HFFc6 (cell line): ENCODE results near the gene SLC22A12. TPM values are rescaled to one million over a fixed set of nuclear protein-coding genes. Genes with fewer than 3 reads are reported as not detected.

Experiments
- DNase-seq: peaks from one replicate; pipeline ENCODE4 v3.0.0-alpha.2; 2018
- H3K27ac Mint-ChIP-seq: 2 replicates; pipeline ENCODE4 v1.8.0; 2020; ENCODE audit warnings: mild to moderate bottlenecking, mixed read lengths
- H3K27me3 Mint-ChIP-seq: 2 replicates; pipeline ENCODE4 v1.8.0; 2021; ENCODE audit warnings: mild to moderate bottlenecking, moderate library complexity, mixed read lengths; ENCODE audit not compliant: insufficient read depth
- H3K36me3 Mint-ChIP-seq: 2 replicates; pipeline ENCODE4 v1.8.0; 2021; ENCODE audit warnings: low read depth, mixed read lengths
- H3K4me1 Mint-ChIP-seq: 2 replicates; pipeline ENCODE4 v1.8.0; 2020; ENCODE audit warnings: low read depth, mixed read lengths
- H3K4me3 Mint-ChIP-seq: 2 replicates; pipeline ENCODE4 v1.8.0; 2020; ENCODE audit warnings: mild to moderate bottlenecking, moderate library complexity, mixed read lengths
- H3K9me3 Mint-ChIP-seq: 2 replicates; pipeline ENCODE4 v1.8.0; 2020; ENCODE audit warnings: mild to moderate bottlenecking, mixed read lengths
- CTCF ChIP-seq: fragments of 200-600 bp; sonication (generic); IDR thresholded peaks from 2 replicates; pipeline ENCODE4 v1.5.0; 2021; ENCODE audit warnings: antibody characterized with exemption, mild to moderate bottlenecking
- total RNA-seq, 6 experiments: library from RNA; stranded (reverse); fragmentation: NEBNext Ultra II Directional; extraction: Animal tissue kit (Norgen Biotek cat#: 25700); gene quantifications; 2 replicates in 1 of 6; 3 replicates in 5 of 6; pipeline ENCODE4 v1.2.3, GENCODE V29; 2021

The SLC22A12 gene
- total RNA-seq, 6 experiments from 2014 or later, result not detected

GRCh38 chr11:64597671-64598101 is 6.7 kb downstream of the SLC22A12 start:
- Mint-ChIP-seq H3K36me3 (no peaks in the 10 kb centered on the region), H3K9me3 (no peaks in the 10 kb centered on the region; the same call in 1 of the 2 replicates), H3K4me1 (no peaks in the 10 kb centered on the region), H3K27ac (no peak overlapping the region), H3K4me3 (no peak overlapping the region), H3K27me3 (peaks cover 15% of the 10 kb centered on the region)
- no peak for TF ChIP-seq CTCF
- DNase-seq, result no peak

GRCh38 chr11:64598106-64598796 is 7.2 kb downstream of the SLC22A12 start:
- H3K36me3 Mint-ChIP-seq, result no peaks in the 10 kb centered on the region
- H3K9me3 Mint-ChIP-seq, result no peaks in the 10 kb centered on the region; the same call in 1 of the 2 replicates
- no peak for DNase-seq
- H3K4me3 Mint-ChIP-seq, result no peak overlapping the region
- TF ChIP-seq CTCF, result no peak
- H3K27ac Mint-ChIP-seq, result no peak overlapping the region
- H3K27me3 Mint-ChIP-seq, result peaks cover 10% of the 10 kb centered on the region
- no peaks in the 10 kb centered on the region for H3K4me1 Mint-ChIP-seq

- no peak overlapping the region for H3K4me3 Mint-ChIP-seq
- no peak for DNase-seq
- H3K27me3 Mint-ChIP-seq, result peaks cover 14% of the 10 kb centered on the region
- no peak overlapping the region for H3K27ac Mint-ChIP-seq
- no peaks in the 10 kb centered on the region for H3K4me1 Mint-ChIP-seq
- no peaks in the 10 kb centered on the region; the same call in 1 of the 2 replicates for H3K9me3 Mint-ChIP-seq
- H3K36me3 Mint-ChIP-seq, result no peaks in the 10 kb centered on the region
- TF ChIP-seq CTCF, result no peak
These were observed 8.0 kb downstream of the SLC22A12 start for GRCh38 chr11:64598797-64599697.

GRCh38 chr11:64599698-64600211 is 8.7 kb downstream of the SLC22A12 start:
- Mint-ChIP-seq H3K27ac (no peak overlapping the region), H3K27me3 (peaks cover 20% of the 10 kb centered on the region)
- no peak for TF ChIP-seq CTCF

GRCh38 chr11:64600281-64600992 is 9.4 kb downstream of the SLC22A12 start:
- Mint-ChIP-seq H3K27ac (no peak overlapping the region), H3K27me3 (peaks cover 25% of the 10 kb centered on the region)

More at GRCh38 chr11:64599698-64600211, 8.7 kb downstream of the SLC22A12 start:
- no peak overlapping the region for H3K4me3 Mint-ChIP-seq
- DNase-seq, result no peak
- no peaks in the 10 kb centered on the region for H3K36me3 Mint-ChIP-seq
- no peaks in the 10 kb centered on the region for H3K4me1 Mint-ChIP-seq
- no peaks in the 10 kb centered on the region; the same call in 1 of the 2 replicates for H3K9me3 Mint-ChIP-seq

More at GRCh38 chr11:64600281-64600992, 9.4 kb downstream of the SLC22A12 start:
- no peak for DNase-seq
- Mint-ChIP-seq H3K36me3 (no peaks in the 10 kb centered on the region), H3K9me3 (no peaks in the 10 kb centered on the region; the same call in 1 of the 2 replicates), H3K4me1 (no peaks in the 10 kb centered on the region), H3K4me3 (no peak overlapping the region)
- no peak for TF ChIP-seq CTCF
